ENCODE results near the gene PLVAP. TPM values are rescaled to one million over a fixed set of nuclear protein-coding genes. Genes with fewer than 3 reads are reported as not detected.
A peak's percentile ranks its signal among the peaks of the same experiment; 100 is the strongest.

The PLVAP gene
- polyA plus RNA-seq, 2 of the 4 experiments (the other 2 are of a cell fraction), result not detected

DNA sequence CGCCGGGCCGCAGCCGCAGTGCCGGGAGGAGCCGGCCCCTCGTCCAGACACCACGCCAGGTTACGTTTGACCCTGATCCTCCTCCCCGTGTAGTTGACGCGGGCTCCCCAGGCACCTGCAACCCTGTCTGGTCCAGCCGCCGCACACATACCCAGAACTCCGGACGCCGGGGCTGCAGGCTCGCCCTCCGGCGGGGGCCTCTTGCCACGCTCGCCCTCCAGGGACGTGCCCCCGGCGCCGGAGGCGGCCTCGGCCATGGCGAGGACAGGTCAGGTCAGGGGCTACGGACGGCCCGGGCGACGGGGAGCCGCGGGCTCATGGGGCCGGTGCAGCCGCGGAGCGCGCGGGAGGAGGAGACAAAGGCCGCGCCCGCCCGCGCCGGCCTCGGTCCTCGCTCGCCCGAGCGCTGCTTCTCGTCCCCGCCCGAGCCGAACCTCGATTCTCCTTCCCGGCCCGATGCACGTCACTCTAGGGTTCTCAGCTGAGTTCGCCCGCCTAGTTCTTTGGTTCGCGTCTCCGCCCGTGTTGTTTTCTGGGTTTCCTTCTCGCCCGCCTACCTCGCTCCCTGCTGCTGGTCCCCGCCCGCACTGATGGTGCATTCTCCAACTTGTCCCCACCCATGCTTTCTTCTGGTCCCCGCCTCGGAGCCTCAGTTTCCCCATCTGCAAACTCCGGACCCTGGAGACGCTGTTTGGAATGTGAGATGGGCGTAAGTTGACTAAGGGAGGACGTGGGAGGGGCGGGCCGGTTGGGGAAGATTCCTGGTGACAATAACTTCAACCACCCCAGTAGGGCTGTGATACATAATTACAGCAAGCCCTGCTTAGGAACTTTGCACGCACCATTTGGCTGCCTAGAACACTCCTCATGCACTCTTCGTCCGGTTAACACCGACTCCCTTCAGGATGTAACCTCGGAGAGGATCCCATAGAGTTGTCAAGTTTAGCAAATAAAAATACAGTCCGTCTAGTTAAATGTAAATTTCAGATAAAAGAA is 42.4 kb downstream of the PLVAP start, which contains the start of gene ANO8 (continued):
- TF ChIP-seq RAD21 (conservative IDR thresholded peaks at IDR 0.05 in 1 of 2, IDR thresholded peaks at IDR 0.05 in 1 of 2), result no peak
- TF ChIP-seq POLR2AphosphoS2 (conservative IDR thresholded peaks at IDR 0.05; ENCODE audit: low read length), result no peak
- TF ChIP-seq JUN (IDR thresholded peaks at IDR 0.05), result peak in 1 of 2 experiments; percentile 74; a peak in 3 of 5 replicates
- TF ChIP-seq, protein P1, sequence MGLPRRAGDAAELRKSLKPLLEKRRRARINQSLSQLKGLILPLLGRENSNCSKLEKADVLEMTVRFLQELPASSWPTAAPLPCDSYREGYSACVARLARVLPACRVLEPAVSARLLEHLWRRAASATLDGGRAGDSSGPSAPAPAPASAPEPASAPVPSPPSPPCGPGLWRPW (IDR thresholded peaks at IDR 0.05), result no peak

DNA sequence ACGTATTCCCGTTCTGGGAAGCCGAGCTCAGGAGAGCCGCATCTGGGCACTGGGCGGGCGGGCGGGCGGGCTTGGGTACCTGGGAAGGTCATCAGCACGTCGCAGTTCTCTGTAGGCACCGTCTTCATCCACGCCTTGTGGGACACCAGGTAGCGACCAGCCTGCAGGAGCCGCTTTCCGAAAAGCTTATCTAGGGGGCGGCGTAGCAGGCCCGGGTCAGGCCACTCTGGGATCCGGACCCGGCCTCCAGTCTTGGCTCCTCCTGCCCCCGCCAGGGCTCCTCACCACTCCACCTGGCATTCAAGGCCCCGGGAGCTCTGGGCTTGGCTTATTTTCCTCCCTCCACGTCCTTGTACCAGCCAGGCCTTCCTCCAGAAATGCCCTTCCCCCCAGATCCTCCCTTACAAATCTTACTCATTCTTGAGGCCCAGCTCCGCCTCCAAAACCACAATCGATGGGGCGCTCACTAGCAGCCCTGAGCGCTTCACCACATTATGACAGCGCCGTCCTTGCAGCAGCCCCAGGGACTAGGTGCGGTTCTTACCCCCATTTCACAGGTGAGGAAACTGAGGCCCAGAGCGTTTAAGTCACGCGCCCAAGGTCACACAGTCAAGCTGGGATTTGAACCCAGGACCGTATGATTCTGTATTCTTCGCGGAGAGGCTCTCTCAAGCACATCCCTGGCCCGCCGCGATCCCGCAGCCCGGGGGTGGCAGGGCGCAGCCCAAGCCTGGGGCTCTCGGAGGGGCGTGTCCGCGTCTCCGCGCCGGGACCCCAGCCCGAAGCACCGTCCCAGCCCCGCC is 43.3 kb downstream of the PLVAP start:
- 40% methylated on average over 25 of the region's 52 CpGs for WGBS (ENCODE audit: missing lambda C conversion rate)
- DNase-seq (ENCODE audit: low read depth in 1 of 2, low spot score in 1 of 2) (peak; percentile 38 to 67), ATAC-seq (no peak), FAIRE-seq (no peak)
- TF ChIP-seq FOSL2 (IDR thresholded peaks at IDR 0.05) (no peak), FOSL2 (CRISPR knock-in tag; IDR thresholded peaks at IDR 0.05) (no peak), ESRRA (IDR thresholded peaks at IDR 0.05; ENCODE audit: borderline replicate concordance, low read length) (peak; percentile 4; the same call in 1 of the 2 replicates), KDM1A (IDR thresholded peaks at IDR 0.05; ENCODE audit: low read depth) (peak; percentile 86; the same call in 1 of the 2 replicates), HDAC2 (IDR thresholded peaks at IDR 0.05) (0 out of 2 replicates have a peak, but pooled peaks have one; percentile 33)
- TF ChIP-seq, protein P2, sequence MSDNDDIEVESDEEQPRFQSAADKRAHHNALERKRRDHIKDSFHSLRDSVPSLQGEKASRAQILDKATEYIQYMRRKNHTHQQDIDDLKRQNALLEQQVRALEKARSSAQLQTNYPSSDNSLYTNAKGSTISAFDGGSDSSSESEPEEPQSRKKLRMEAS (IDR thresholded peaks at IDR 0.05), result no peak
- POLR2A ChIA-PET, result interaction anchor here (0.6 to 1.0 kb wide), 4 partner anchors 21 to 67 kb away, joined by 3 to 4 read pairs (median 4); partner anchors contain the start of genes BABAM1, DDA1 and MRPL34
- Histone ChIP-seq H3K4me3 (peak overlapping the region; percentile 69), H3K9me3 (no peaks in the 10 kb centered on the region), H3K27ac (peak overlapping the region; percentile 82 to 98), H3K4me1 (peaks cover 21% of the 10 kb centered on the region), H3K4me2 (peak overlapping the region; percentile 84)
- CTCF ChIA-PET, result interaction anchor here (0.8 to 2.5 kb wide), 5 partner anchors 17 to 52 kb away, joined by 3 to 9 read pairs (median 6); partner anchors contain the start of gene DDA1

DNA sequence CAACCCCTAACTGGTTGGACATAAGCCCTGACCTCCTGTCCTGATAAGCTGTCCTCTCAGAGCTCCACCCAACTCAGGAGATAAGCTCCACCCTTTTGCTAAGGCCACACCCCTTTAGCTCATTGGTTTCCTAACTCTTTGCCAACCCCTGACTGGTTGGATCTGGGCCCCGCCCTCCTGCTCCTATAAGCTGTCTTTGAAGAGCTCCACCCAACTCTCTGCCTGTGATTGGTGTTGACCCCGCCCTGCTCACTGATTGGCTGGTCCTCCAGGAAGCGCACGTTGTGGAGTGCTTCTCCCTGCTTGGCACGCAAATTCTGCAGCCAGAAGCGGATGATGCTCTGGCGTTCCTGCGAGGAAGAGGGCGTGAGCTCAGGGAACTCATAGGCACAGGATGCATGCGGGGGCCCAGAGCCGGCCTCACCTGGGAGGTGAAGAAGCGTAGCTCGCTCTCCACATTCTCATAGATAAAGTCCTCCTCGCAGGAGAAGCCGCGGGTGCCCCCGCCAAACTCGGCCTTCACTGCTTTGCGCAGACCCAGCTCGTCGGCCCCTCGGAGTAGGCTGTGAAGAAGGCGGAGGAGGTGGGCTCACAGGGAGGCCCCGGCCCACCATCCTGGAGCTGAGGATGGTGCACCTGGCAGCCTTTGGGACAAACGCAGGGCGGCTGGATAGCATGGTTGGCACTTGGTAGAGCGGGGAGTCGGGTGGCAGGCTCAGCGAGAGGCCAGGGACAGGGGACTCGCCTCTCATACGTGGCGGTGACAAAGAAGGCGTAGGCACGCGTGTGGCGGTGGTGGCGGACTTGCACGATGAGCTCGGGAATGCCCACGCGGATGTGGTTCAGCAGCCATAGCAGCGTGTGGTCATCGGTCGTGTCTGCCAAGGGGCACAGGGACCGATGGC is 44.2 kb downstream of the PLVAP start:
- Histone ChIP-seq H3K4me2 (peak overlapping the region; percentile 84), H3K27ac (peak overlapping the region in 1 of 2 experiments; percentile 98; a peak in 3 of 6 replicates), H3K9me3 (no peaks in the 10 kb centered on the region), H3K4me3 (no peak overlapping the region), H3K4me1 (peaks cover 14% of the 10 kb centered on the region)
- DNase-seq (ENCODE audit: low read depth in 1 of 2, low spot score in 1 of 2) (peak; percentile 41 to 90), FAIRE-seq (no peak), ATAC-seq (peak in 1 of 2 experiments; percentile 6; a peak in 3 of 6 replicates)
- 93% methylated on average over 25 of the region's 45 CpGs for WGBS (ENCODE audit: missing lambda C conversion rate)
- ChIA-PET POLR2A (interaction anchor here (0.6 to 1.0 kb wide), 4 partner anchors 20 to 292 kb away, joined by 3 to 4 read pairs (median 4); partner anchors contain the start of genes BABAM1 and MRPL34), CTCF (interaction anchor here (0.8 to 2.5 kb wide), 9 partner anchors 10 to 57 kb away, joined by 3 to 9 read pairs (median 3); partner anchors contain the start of genes DDA1 and MRPL34)
- no peak for TF ChIP-seq CTCF (IDR thresholded peaks at IDR 0.05)
- TF ChIP-seq ZSCAN20 (CRISPR knock-in tag; IDR thresholded peaks at IDR 0.05), result no peak
- no peak for TF ChIP-seq PHF8 (IDR thresholded peaks at IDR 0.05; ENCODE audit: borderline replicate concordance, low read depth)
- TF ChIP-seq, protein P2 (IDR thresholded peaks at IDR 0.05), result no peak
- TF ChIP-seq, protein P3, sequence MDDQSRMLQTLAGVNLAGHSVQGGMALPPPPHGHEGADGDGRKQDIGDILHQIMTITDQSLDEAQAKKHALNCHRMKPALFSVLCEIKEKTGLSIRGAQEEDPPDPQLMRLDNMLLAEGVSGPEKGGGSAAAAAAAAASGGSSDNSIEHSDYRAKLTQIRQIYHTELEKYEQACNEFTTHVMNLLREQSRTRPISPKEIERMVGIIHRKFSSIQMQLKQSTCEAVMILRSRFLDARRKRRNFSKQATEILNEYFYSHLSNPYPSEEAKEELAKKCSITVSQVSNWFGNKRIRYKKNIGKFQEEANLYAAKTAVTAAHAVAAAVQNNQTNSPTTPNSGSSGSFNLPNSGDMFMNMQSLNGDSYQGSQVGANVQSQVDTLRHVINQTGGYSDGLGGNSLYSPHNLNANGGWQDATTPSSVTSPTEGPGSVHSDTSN (IDR thresholded peaks at IDR 0.05), result no peak
- no peak for TF ChIP-seq NR3C1 (IDR thresholded peaks at IDR 0.05)
- no peak for TF ChIP-seq GATA3 (IDR thresholded peaks at IDR 0.05; ENCODE audit: borderline replicate concordance)
- TF ChIP-seq EHF (CRISPR knock-in tag; IDR thresholded peaks at IDR 0.05), result no peak
- TF ChIP-seq POLR2A (IDR thresholded peaks at IDR 0.05; ENCODE audit: low read length), result no peak
- no peak for TF ChIP-seq ZNF302 (CRISPR knock-in tag; IDR thresholded peaks at IDR 0.05)
